DOHH2 (cell line): ENCODE data around the gene CCDC51.

Experiments
- EZH2phosphoT487 ChIP-seq: fragments of 200-600 bp; sonication (generic); IDR thresholded peaks from 2 replicates; pipeline ENCODE4 v1.6.1; 2017; ENCODE audit warnings: borderline replicate concordance, mild to moderate bottlenecking, antibody characterized with exemption, low read length, moderate library complexity, mixed read lengths
- TF ChIP-seq, protein P1 (sequence below): fragments of 200-600 bp; sonication (generic); IDR thresholded peaks from one replicate; pipeline ENCODE4 v1.5.1; 2014; ENCODE audit warnings: antibody characterized with exemption, mild to moderate bottlenecking, low read depth, low read length; ENCODE audit not compliant: poor library complexity, severe bottlenecking

DNA sequence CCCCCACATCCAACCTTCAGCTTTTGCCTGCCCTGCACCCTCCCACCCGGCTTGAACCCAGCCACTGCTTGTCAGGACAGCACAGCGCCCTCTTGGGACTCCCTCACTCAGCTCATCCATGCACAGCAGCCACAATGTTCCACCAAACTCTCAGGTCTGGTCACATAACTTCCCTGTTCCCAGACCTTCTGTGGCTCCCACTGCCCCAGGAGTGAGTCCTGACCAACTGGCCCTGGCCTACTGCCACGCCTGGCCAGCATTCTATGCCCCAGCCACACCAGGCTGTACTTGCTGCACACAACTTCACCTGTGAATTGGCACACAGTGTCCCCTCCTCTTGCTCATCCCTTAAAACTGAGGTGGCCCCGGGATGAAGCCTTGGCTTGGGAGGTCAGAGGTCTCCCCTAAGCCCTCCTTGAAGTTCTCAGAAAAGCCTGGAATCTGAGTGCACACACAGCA is 31.1 kb downstream of the CCDC51 start:
- TF ChIP-seq, protein P1, sequence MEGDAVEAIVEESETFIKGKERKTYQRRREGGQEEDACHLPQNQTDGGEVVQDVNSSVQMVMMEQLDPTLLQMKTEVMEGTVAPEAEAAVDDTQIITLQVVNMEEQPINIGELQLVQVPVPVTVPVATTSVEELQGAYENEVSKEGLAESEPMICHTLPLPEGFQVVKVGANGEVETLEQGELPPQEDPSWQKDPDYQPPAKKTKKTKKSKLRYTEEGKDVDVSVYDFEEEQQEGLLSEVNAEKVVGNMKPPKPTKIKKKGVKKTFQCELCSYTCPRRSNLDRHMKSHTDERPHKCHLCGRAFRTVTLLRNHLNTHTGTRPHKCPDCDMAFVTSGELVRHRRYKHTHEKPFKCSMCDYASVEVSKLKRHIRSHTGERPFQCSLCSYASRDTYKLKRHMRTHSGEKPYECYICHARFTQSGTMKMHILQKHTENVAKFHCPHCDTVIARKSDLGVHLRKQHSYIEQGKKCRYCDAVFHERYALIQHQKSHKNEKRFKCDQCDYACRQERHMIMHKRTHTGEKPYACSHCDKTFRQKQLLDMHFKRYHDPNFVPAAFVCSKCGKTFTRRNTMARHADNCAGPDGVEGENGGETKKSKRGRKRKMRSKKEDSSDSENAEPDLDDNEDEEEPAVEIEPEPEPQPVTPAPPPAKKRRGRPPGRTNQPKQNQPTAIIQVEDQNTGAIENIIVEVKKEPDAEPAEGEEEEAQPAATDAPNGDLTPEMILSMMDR: peak; percentile 64
- TF ChIP-seq EZH2phosphoT487: no peak
